Measurements from ENCODE around the gene GRM7.

GRM7 gene

GRCh38 chr3:7754653-7755441 is 893.9 kb downstream of the GRM7 start:
- no peak for DNase-seq (ENCODE audit: extremely low read depth, low read depth)
- TF ChIP-seq CTCF (IDR thresholded peaks at IDR 0.05; ENCODE audit: low read depth, low read length): no peak

GRCh38 chr3:7759630-7760029 is 898.7 kb downstream of the GRM7 start:
- no peak for DNase-seq (ENCODE audit: extremely low read depth, low read depth)

GRCh38 chr3:7760718-7761117 is 899.8 kb downstream of the GRM7 start:
- no peak for TF ChIP-seq CTCF (IDR thresholded peaks at IDR 0.05; ENCODE audit: low read depth, low read length)
- no peak for DNase-seq (ENCODE audit: extremely low read depth, low read depth)

More at GRCh38 chr3:7759630-7760029, 898.7 kb downstream of the GRM7 start:
- TF ChIP-seq CTCF (IDR thresholded peaks at IDR 0.05; ENCODE audit: low read depth, low read length): no peak

- no peak for DNase-seq (ENCODE audit: extremely low read depth, low read depth)
- TF ChIP-seq CTCF (IDR thresholded peaks at IDR 0.05; ENCODE audit: low read depth, low read length): no peak
Observed at GRCh38 chr3:7764115-7764514, 903.2 kb downstream of the GRM7 start.

- no peak for TF ChIP-seq CTCF (IDR thresholded peaks at IDR 0.05; ENCODE audit: low read depth, low read length)
- DNase-seq (ENCODE audit: extremely low read depth, low read depth): no peak
Observed at GRCh38 chr3:7766530-7766929, 905.6 kb downstream of the GRM7 start.

- no peak for DNase-seq (ENCODE audit: extremely low read depth, low read depth)
- no peak for TF ChIP-seq CTCF (IDR thresholded peaks at IDR 0.05; ENCODE audit: low read depth, low read length)
Observed at GRCh38 chr3:7779331-7779730, 918.4 kb downstream of the GRM7 start.

GRCh38 chr3:7781395-7781794 is 920.5 kb downstream of the GRM7 start:
- no peak for DNase-seq (ENCODE audit: extremely low read depth, low read depth)
- no peak for TF ChIP-seq CTCF (IDR thresholded peaks at IDR 0.05; ENCODE audit: low read depth, low read length)

All from AG09319 (cell line).